Right ventricle myocardium superior (tissue), 1 donor: ENCODE data around the gene CPXM2. TPM values are rescaled to one million over a fixed set of nuclear protein-coding genes. Genes with fewer than 3 reads are reported as not detected.

ENCODE experiments used
- ATAC-seq: fragments of 200-7000 bp; cut with Tn5 transposase; one replicate; pipeline ENCODE4 v1.9.1; 2020; ENCODE audit warnings: mild to moderate bottlenecking; ENCODE audit not compliant: poor library complexity
- DNase-seq: peaks from one replicate; pipeline ENCODE4 v3.0.0-alpha.2; 2020
- intact Hi-C: fragments of 100-400 bp; cut with DNase I; formaldehyde crosslinking; loops from one replicate; pipeline ENCODE4 v1.11.2; 2022
- total RNA-seq: library from RNA; stranded (reverse); fragmentation: NEBNext Ultra II Directional; extraction: Animal tissue kit (Norgen Biotek cat#: 25700); gene quantifications from one replicate; pipeline ENCODE4 v1.2.1, GENCODE V29; 2021
- donor health status: DM: no; HTN: yes; CAD: no; lungs with severe emphysema.

Gene CPXM2
- total RNA-seq, 1 donor from 2014 or later = 2.6 TPM

- DNase-seq = no peak
- intact Hi-C loops = no loop called here
- no peak for ATAC-seq
Observed at GRCh38 chr10:123761038-123761428, 130.6 kb downstream of the CPXM2 start.

GRCh38 chr10:123760356-123761037, 131.1 kb downstream of the CPXM2 start:
- ATAC-seq (no peak), DNase-seq (no peak)
- intact Hi-C loops = no loop called here

- DNase-seq = no peak
- intact Hi-C loops = no loop called here
- no peak for ATAC-seq
Observed at GRCh38 chr10:123759501-123760031, 132.0 kb downstream of the CPXM2 start.

GRCh38 chr10:123759041-123759440, 132.6 kb downstream of the CPXM2 start:
- DNase-seq (no peak), ATAC-seq (no peak)
- intact Hi-C loops = no loop called here

- no peak for ATAC-seq
- intact Hi-C loops = no loop called here
- DNase-seq = no peak
Observed at GRCh38 chr10:123757853-123758252, 133.8 kb downstream of the CPXM2 start.

GRCh38 chr10:123755061-123755460, 136.5 kb downstream of the CPXM2 start:
- intact Hi-C loops = no loop called here
- ATAC-seq (no peak), DNase-seq (no peak)

- ATAC-seq (no peak), DNase-seq (no peak)
- intact Hi-C loops = no loop called here
Observed at GRCh38 chr10:123754123-123754522, 137.5 kb downstream of the CPXM2 start.

- ATAC-seq = no peak
- intact Hi-C loops = no loop called here
- no peak for DNase-seq
Observed at GRCh38 chr10:123751342-123752134, 140.1 kb downstream of the CPXM2 start.

GRCh38 chr10:123750901-123751300, 140.7 kb downstream of the CPXM2 start:
- ATAC-seq (no peak), DNase-seq (no peak)
- intact Hi-C loops = no loop called here

- intact Hi-C loops = no loop called here
- no peak for ATAC-seq
- no peak for DNase-seq
Observed at GRCh38 chr10:123748711-123749110, 142.9 kb downstream of the CPXM2 start.

GRCh38 chr10:123747426-123747825, 144.2 kb downstream of the CPXM2 start:
- intact Hi-C loops = no loop called here
- ATAC-seq (no peak), DNase-seq (no peak)

- DNase-seq = no peak
- intact Hi-C loops = no loop called here
- no peak for ATAC-seq
Observed at GRCh38 chr10:123746942-123747341, 144.7 kb downstream of the CPXM2 start.

- intact Hi-C loops = no loop called here
- ATAC-seq = no peak
- DNase-seq = no peak
Observed at GRCh38 chr10:123746520-123746919, 145.1 kb downstream of the CPXM2 start.

GRCh38 chr10:123746061-123746460, 145.5 kb downstream of the CPXM2 start:
- no peak for DNase-seq
- intact Hi-C loops = no loop called here

GRCh38 chr10:123744224-123744536, 147.4 kb downstream of the CPXM2 start:
- no peak for DNase-seq
- no peak for ATAC-seq
- intact Hi-C loops = no loop called here

More at GRCh38 chr10:123746061-123746460, 145.5 kb downstream of the CPXM2 start:
- no peak for ATAC-seq

GRCh38 chr10:123743441-123744223, 148.0 kb downstream of the CPXM2 start:
- ATAC-seq = peak; percentile 64
- intact Hi-C loops = no loop called here
- DNase-seq = no peak

GRCh38 chr10:123742751-123743440, 148.7 kb downstream of the CPXM2 start:
- intact Hi-C loops = no loop called here
- no peak for DNase-seq
- no peak for ATAC-seq

GRCh38 chr10:123741711-123742110, 149.9 kb downstream of the CPXM2 start:
- ATAC-seq (no peak), DNase-seq (no peak)
- intact Hi-C loops = no loop called here

- ATAC-seq (no peak), DNase-seq (no peak)
- intact Hi-C loops = no loop called here
Observed at GRCh38 chr10:123741146-123741545, 150.5 kb downstream of the CPXM2 start.
